Esophagus squamous epithelium (tissue), 4 donors: ENCODE results near the gene SLC1A7.

Source experiments
- CTCF ChIP-seq, 6 experiments: fragments of 450-650 bp in 4 of 6; fragments of 200-600 bp in 2 of 6; sonication (generic) in 2 of 6; IDR thresholded peaks; one replicate each; pipeline ENCODE4 v1.5.1; 2016 to 2019; ENCODE audit warnings: antibody characterized with exemption in 6 of 6, mild to moderate bottlenecking in 4 of 6, moderate library complexity in 4 of 6
- POLR2A ChIP-seq, 4 donors: fragments of 450-650 bp; IDR thresholded peaks; one replicate each; pipeline ENCODE4 v1.6.1; 2017; ENCODE audit warnings: antibody characterized with exemption in 4 of 4, mild to moderate bottlenecking in 4 of 4, moderate library complexity in 3 of 4

GRCh38 chr1:53047737-53048736 is 94.4 kb downstream of the SLC1A7 start:
- no peak for TF ChIP-seq POLR2A (IDR thresholded peaks at IDR 0.05)
- TF ChIP-seq CTCF (IDR thresholded peaks at IDR 0.05) = no peak
